GM18873 (cell line): ENCODE measurements around the gene IQCK.
"Not testable (repeated sequence)": the region's sequence is repeated elsewhere in the genome, so short reads cannot be mapped to it uniquely, and the experiment has no call there.

Source experiments
- ATAC-seq: cut with Tn5 transposase; IDR thresholded peaks from one replicate; pipeline ENCODE4 v1.9.1; 2021; ENCODE audit warnings: mild to moderate bottlenecking, moderate library complexity, moderate number of reproducible peaks; ENCODE audit not compliant: unreplicated experiment, low FRiP score

The IQCK gene, protein sequence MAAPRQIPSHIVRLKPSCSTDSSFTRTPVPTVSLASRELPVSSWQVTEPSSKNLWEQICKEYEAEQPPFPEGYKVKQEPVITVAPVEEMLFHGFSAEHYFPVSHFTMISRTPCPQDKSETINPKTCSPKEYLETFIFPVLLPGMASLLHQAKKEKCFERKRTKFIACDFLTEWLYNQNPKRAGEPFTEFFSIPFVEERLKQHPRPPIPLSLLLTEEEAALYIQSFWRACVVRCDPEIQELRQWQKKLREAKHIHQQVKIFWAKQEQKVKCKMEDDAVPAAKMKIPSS

GRCh38 chr16:19717741-19718623 is at the start of gene IQCK, which contains the start of gene KNOP1:
TSS of gene IQCK (plus strand) at chr16:19718271. CDS start at chr16:19718307, 36 bp downstream.
TSS of gene KNOP1 (minus strand) at chr16:19718227. CDS start at chr16:19715035, 3,192 bp downstream.
- ATAC-seq = peak; percentile 74

GRCh38 chr16:19672378-19672777 is 45.7 kb upstream of the IQCK start:
- no peak for ATAC-seq

- ATAC-seq = no peak
These were observed 43.6 kb upstream of the IQCK start for GRCh38 chr16:19674485-19674884.

- ATAC-seq = no peak
These were observed 40.7 kb upstream of the IQCK start for GRCh38 chr16:19677402-19677801.

GRCh38 chr16:19678804-19679203 is 39.3 kb upstream of the IQCK start:
- ATAC-seq = no peak

GRCh38 chr16:19679281-19679680 is 38.8 kb upstream of the IQCK start:
- ATAC-seq = not testable (repeated sequence)

GRCh38 chr16:19680881-19681340 is 37.2 kb upstream of the IQCK start:
- ATAC-seq = no peak

DNA sequence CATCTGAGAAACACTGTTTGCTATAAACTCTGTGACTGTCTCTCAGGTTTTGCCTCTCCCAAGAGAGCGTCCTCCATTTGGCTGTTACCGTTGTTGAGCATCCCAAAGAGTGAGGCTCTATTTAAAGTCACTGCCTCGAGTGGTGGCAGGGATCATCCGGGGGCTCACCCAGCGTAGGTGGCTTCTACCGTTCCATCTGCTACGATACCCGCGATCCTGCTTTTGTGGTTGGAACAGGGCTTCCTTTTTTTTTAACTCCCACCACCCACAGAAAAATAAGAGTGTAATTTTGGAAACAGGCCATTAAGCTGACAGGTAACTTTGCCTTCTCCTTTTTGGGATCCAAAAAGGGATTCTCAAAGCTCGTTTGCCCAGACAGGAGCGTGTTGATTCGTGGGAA is 36.4 kb upstream of the IQCK start:
- no peak for ATAC-seq

GRCh38 chr16:19683453-19684236 is 34.4 kb upstream of the IQCK start:
- ATAC-seq = no peak

DNA sequence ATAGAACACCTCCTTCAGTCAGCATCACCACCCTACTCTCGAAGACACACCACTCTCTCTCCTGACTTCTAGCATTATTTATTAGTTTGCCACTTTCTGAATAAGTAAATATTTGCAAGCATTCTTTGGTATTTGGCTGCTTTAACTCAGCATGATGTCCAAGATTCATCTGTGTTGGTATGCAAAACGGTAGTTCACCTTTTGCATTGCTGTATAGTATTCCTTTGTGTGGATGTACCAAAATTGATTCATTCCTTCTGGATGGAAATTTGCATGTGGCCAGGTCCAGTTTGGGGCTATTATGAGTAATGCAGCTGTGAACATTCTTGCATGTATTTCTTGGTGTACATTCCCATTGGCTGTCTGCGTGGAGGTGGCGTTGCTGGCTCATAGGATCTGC is 32.9 kb upstream of the IQCK start:
- no peak for ATAC-seq

GRCh38 chr16:19687279-19687678 is 30.8 kb upstream of the IQCK start:
- no peak for ATAC-seq

GRCh38 chr16:19688396-19689024 is 29.6 kb upstream of the IQCK start:
- ATAC-seq = no peak

DNA sequence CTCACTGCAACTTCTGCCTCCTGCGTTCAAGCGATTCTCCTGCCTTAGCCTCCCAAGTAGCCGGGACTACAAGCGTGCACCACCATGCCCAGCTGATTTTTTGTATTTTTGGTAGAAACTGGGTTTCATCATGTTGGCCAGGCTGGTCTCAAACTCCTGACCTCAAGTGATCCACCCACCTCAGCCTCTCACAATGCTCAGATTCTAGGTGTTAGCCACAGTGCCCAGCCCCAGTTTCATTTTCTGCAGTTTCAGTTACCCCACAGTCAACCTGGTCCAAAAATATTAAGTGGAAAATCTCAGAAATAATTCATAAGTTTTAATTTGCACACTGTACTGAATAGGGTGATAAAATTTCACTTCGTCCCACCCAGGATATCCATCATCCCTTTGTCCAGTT is 28.7 kb upstream of the IQCK start:
- no peak for ATAC-seq

DNA sequence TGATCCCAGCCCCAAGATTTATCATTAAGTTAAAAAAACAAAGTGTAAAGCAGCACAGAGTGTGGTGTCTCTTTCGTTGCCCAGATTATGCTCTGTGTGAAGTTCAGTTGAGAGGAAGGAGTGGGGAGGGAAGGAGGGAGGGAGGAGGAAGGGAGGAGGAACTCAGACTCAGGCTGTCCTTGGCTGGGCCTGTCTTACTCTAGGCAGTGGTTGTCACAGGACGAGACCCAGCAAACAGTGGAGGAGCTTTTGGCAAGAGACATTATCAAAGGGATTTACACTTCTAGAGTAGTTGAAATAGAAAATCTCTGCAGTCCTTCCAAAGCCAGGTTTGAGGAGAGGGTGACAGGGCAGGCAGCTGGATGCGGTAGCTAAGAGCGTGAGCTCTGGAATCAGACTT is 27.9 kb upstream of the IQCK start:
- ATAC-seq = no peak

DNA sequence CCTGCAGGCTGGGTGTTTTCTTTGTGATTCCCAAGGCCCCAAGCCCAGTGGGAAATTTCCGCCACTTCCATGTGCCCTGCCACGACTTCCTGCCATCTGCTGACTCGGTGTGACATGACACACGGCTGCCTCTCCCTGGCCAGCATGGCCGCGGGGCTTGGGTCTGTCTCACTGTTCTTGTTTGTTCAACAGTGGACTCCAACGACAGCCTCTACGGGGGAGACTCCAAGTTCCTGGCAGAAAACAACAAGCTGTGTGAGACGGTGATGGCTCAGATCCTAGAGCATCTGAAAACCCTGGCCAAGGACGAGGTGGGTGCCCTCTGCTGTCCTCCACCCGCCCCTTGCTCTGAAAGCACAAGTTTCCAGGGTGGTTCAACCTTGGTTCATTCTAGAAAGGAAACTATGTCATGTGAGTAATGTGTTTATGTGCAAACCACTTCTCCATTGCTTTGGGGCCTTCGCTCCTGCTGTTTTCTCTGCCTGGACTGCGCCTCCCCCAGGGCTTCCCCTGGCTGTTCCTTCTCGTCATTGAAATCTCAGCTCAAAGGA is 26.8 kb upstream of the IQCK start:
- ATAC-seq = no peak

- no peak for ATAC-seq
These were observed 23.1 kb upstream of the IQCK start for GRCh38 chr16:19694989-19695388.

DNA sequence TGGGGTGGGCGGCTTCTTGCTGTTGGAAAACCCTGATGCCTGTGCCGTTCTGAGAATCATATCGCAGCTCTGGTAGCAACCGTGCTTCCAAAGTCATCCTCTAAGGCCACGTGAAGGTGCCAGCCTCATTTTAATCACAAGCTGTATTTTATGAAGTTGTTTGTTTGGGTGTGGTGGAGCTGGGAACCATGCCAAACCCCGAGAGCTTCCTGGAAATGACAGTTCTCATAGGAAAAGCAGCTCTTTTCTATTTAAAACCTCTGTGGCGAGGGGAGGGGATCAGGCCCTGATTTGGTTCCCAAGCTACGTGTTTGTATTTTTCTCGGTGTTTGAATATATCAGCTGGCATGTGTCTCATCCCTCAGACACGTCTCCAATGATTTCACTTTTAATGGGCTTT is 21.7 kb upstream of the IQCK start:
- ATAC-seq = no peak

DNA sequence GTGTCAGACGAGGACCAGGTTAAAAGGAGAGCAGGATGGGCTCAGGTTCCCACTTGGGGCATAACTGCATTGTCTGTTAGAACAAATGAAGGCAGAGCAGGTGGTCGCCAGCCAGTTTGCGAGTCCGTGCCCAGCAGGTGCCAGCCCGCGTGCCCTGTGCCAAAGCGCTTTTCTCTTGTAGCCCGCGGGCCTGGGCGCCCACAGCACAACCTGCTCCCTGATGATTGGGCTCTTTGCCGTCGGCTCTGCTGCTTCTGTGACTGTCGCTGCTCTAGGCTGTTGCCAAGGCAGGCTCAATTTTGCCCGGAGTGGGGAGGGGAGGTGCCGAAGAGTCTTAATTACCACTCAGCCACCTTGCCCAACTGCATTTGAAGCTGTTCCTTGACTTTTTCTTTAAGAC is 21.1 kb upstream of the IQCK start:
- ATAC-seq = no peak

GRCh38 chr16:19697756-19698318 is 20.2 kb upstream of the IQCK start:
- no peak for ATAC-seq
